Endothelial cell of umbilical vein (primary cell): ENCODE measurements around the gene NPTX2. TPM values are rescaled to one million over a fixed set of nuclear protein-coding genes. Genes with fewer than 3 reads are reported as not detected.

Experiments used
- BruUV-seq: library from RNA; stranded (reverse); fragments of 400-500 nt; replicated peaks from 2 replicates; lab custom pipeline; 2021; lab: Mats Ljungman, UMichigan
- CTCF ChIA-PET: fragments of 300-600, 350-600 bp; sonication (Branson Sonifier 250); formaldehyde crosslinking; loops from one replicate; lab custom pipeline; 2021; ENCODE audit warnings: antibody characterized with exemption, inconsistent platforms; lab: Charles Lee
- POLR2A ChIA-PET: fragments of 300-600, 350-600 bp; sonication (Branson Sonifier 250); formaldehyde crosslinking; loops from one replicate; lab custom pipeline; 2021; ENCODE audit warnings: antibody characterized with exemption, inconsistent platforms; lab: Charles Lee
- DNase-seq: peaks from one replicate; pipeline ENCODE4 v3.0.0-alpha.2; 2011; ENCODE audit warnings: low read depth, low spot score
- FAIRE-seq: peaks from 2 replicates; lab custom pipeline; 2011; peaks lifted over from hg19 to GRCh38; lab: Jason Lieb, UNC
- H2AFZ ChIP-seq: 2 replicates; pipeline ENCODE4 v1.6.0; 2012; ENCODE audit warnings: low read depth, low read length, control low read depth, inconsistent platforms
- H3K27ac ChIP-seq: 2 replicates; pipeline ENCODE4 v1.5.1; 2011; ENCODE audit warnings: low read depth, mild to moderate bottlenecking, control low read depth, low read length, moderate library complexity; ENCODE audit not compliant: insufficient read depth
- H3K27me3 ChIP-seq, 2 experiments: 2 replicates each; pipeline versions ENCODE4 v1.6.0 to v1.6.1; 2011; ENCODE audit warnings: low read length in 2 of 2, mixed read lengths in 1 of 2; ENCODE audit not compliant: control insufficient read depth in 2 of 2, insufficient read depth in 2 of 2
- H3K36me3 ChIP-seq, 2 experiments: 2 replicates in 1 of 2; 3 replicates in 1 of 2; pipeline ENCODE4 v1.5.1; 2011; ENCODE audit warnings: low read length in 2 of 2, mild to moderate bottlenecking in 1 of 2, moderate library complexity in 1 of 2; ENCODE audit not compliant: control insufficient read depth in 2 of 2, insufficient read depth in 2 of 2; ENCODE audit errors: extremely low read depth in 1 of 2
- H3K4me1 ChIP-seq: 3 replicates; pipeline ENCODE4 v1.5.1; 2011; ENCODE audit warnings: mild to moderate bottlenecking, low read length; ENCODE audit not compliant: control insufficient read depth, insufficient read depth; ENCODE audit errors: extremely low read depth
- H3K4me2 ChIP-seq: 2 replicates; pipeline ENCODE4 v1.6.1; 2011; ENCODE audit warnings: low read length, control low read depth, mixed read lengths; ENCODE audit not compliant: insufficient read depth
- H3K4me3 ChIP-seq, 3 experiments: fragments of 200-600 bp in 1 of 3; sonication (generic), shearing (Covaris generic) in 1 of 3; replicated peaks in 1 of 3; 2 replicates each; pipeline ENCODE4 v1.5.1; 2011 to 2016; ENCODE audit warnings: control low read depth in 3 of 3, low read length in 3 of 3, mild to moderate bottlenecking in 2 of 3, inconsistent platforms in 1 of 3, low read depth in 1 of 3, moderate library complexity in 1 of 3; ENCODE audit not compliant: insufficient read depth in 1 of 3
- H3K79me2 ChIP-seq: 2 replicates; pipeline ENCODE4 v1.6.0; 2012; ENCODE audit warnings: low read length, inconsistent platforms; ENCODE audit not compliant: control insufficient read depth, insufficient read depth
- H3K9ac ChIP-seq: replicated peaks from 2 replicates; pipeline ENCODE3; 2011; ENCODE audit warnings: low read length, control low read depth; ENCODE audit not compliant: insufficient read depth; ENCODE audit errors: extremely low read depth
- H3K9me1 ChIP-seq: replicated peaks from 3 replicates; pipeline ENCODE4 v1.6.0; 2011; ENCODE audit warnings: mild to moderate bottlenecking, low read length; ENCODE audit not compliant: control insufficient read depth, insufficient read depth; ENCODE audit errors: extremely low read depth
- H3K9me3 ChIP-seq: replicated peaks from 2 replicates; pipeline ENCODE4 v1.5.1; 2012; ENCODE audit warnings: low read length, inconsistent platforms; ENCODE audit not compliant: control insufficient read depth, insufficient read depth
- H4K20me1 ChIP-seq: replicated peaks from 2 replicates; pipeline ENCODE3; 2011; ENCODE audit warnings: mild to moderate bottlenecking, low read length; ENCODE audit not compliant: control insufficient read depth, insufficient read depth; ENCODE audit errors: extremely low read depth
- EZH2 ChIP-seq: IDR thresholded peaks from 2 replicates; pipeline ENCODE4 v1.6.1; 2012; ENCODE audit warnings: borderline replicate concordance, low read depth, mild to moderate bottlenecking, moderate library complexity, low read length, inconsistent platforms; ENCODE audit not compliant: severe bottlenecking
- FOS ChIP-seq: IDR thresholded peaks from 2 replicates; pipeline ENCODE4 v1.6.1; 2011; ENCODE audit warnings: mild to moderate bottlenecking, low read length, moderate library complexity, borderline replicate concordance; ENCODE audit not compliant: insufficient read depth
- GATA2 ChIP-seq: IDR thresholded peaks from 2 replicates; pipeline ENCODE4 v1.7.0; 2011; ENCODE audit warnings: low read depth, mild to moderate bottlenecking, moderate library complexity, mixed read lengths, low read length; ENCODE audit not compliant: insufficient read length, insufficient read depth
- JUN ChIP-seq: IDR thresholded peaks from 2 replicates; pipeline ENCODE4 v1.6.1; 2011; ENCODE audit warnings: borderline replicate concordance, low read depth; ENCODE audit not compliant: insufficient read length, insufficient read depth
- MAX ChIP-seq: IDR thresholded peaks from 2 replicates; pipeline ENCODE4 v1.6.1; 2011; ENCODE audit not compliant: insufficient read depth, insufficient read length
- MYC ChIP-seq: IDR thresholded peaks from one replicate; pipeline ENCODE4 v1.6.1; 2011; ENCODE audit warnings: mild to moderate bottlenecking, low read depth, low read length
- POLR2A ChIP-seq: IDR thresholded peaks from 2 replicates; pipeline ENCODE4 v1.6.1; 2012; ENCODE audit warnings: low read depth, mild to moderate bottlenecking, control low read depth, low read length
- POLR2AphosphoS5 ChIP-seq: IDR thresholded peaks from 2 replicates; pipeline ENCODE4 v1.6.1; 2012; ENCODE audit warnings: low read depth, mild to moderate bottlenecking, control low read depth, low read length, moderate library complexity; ENCODE audit not compliant: insufficient read depth
- dilution Hi-C: fragments of 300-500 bp; cut with MboI; formaldehyde crosslinking; loops from one replicate; pipeline ENCODE4 v1.15.0; 2019; ENCODE audit warnings: low sequenced_read_pairs; ENCODE audit not compliant: extremely low pct_ligation_motif_present
- intact Hi-C: fragments of 100-400 bp; cut with micrococcal nuclease; formaldehyde crosslinking; loops from one replicate; pipeline ENCODE4 v1.10.0; 2022
- polyA plus RNA-seq, 4 experiments: library from polyadenylated mRNA; depleted of rRNA in 3 of 4; stranded (reverse) in 3 of 4; unstranded in 1 of 4; fragments of >200 nt; gene quantifications; 2 replicates each; pipeline versions ENCODE4 v1.2.1 to v1.2.3, GENCODE V29; 2011 to 2012; ENCODE audit warnings: missing spikeins in 1 of 4
- total RNA-seq: library from RNA; stranded (reverse); gene quantifications from 2 replicates; pipeline ENCODE4 v1.2.3, GENCODE V29; 2021
- TF ChIP-seq, protein P1 (sequence below), 2 donors: IDR thresholded peaks; 1 replicate in 1 of 2; 2 replicates in 1 of 2; pipeline ENCODE4 v1.5.1; 2011; ENCODE audit warnings: low read length in 2 of 2, mild to moderate bottlenecking in 2 of 2, moderate library complexity in 2 of 2, control low read depth in 1 of 2, inconsistent platforms in 1 of 2, low read depth in 1 of 2; ENCODE audit not compliant: insufficient read depth in 1 of 2; ENCODE audit errors: extremely low read depth in 1 of 2

The NPTX2 gene
- total and polyA plus RNA-seq, 2 donors (not counting 3 experiments of a cell fraction or from before 2014, with no cell fraction given), result 0.15 to 0.53 TPM

DNA sequence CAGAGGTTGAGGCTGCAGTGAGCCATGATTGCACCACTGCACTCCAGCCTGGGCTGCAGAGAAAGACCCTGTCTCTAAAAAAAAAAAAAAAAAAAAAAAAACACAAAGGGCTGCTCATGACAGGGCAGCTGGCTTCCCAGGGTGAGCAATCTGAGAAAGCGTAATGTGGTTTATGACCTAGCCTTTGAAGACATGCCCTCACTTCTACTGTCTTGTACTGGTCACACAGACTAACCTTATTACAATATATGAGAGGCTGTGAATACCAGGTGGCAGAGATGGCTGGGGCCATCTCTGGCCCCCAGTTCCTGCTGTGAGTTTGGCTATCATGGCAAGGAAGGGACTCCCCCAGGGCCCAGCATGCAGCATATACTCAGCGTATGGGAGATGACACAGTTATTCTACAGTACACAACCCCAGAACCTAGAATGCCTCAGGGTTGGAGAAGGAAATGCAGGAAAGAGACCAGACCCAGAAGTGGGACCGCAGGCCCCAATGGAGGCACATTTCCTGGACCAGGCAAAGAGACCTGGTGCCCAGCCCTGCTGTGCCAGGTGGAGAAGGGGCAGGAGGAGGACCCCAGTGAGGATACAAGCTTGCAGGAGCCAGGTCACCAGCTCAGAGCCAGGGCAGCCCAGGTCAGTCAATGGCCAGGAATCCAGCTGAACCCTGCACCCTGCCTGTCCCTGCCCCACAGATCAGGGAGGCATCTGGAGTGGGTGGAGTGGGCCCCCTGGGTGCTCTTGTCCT is 26.3 kb downstream of the NPTX2 start:
- Histone ChIP-seq H2AFZ (no peak overlapping the region), H3K4me1 (no peaks in the 10 kb centered on the region), H3K27ac (no peak overlapping the region), H3K9ac (no peak overlapping the region), H3K4me3 (no peak overlapping the region), H3K79me2 (no peaks in the 10 kb centered on the region), H3K36me3 (no peaks in the 10 kb centered on the region), H3K9me1 (no peaks in the 10 kb centered on the region), H3K27me3 (no peaks in the 10 kb centered on the region), H3K9me3 (peaks cover 7% of the 10 kb centered on the region), H4K20me1 (no peaks in the 10 kb centered on the region), H3K4me2 (no peak overlapping the region)
- CTCF ChIA-PET, result no interaction called here
- TF ChIP-seq JUN (no peak), EZH2 (no peak), POLR2AphosphoS5 (no peak), POLR2A (no peak), MYC (no peak), FOS (no peak), MAX (no peak), GATA2 (no peak)
- TF ChIP-seq, protein P1, sequence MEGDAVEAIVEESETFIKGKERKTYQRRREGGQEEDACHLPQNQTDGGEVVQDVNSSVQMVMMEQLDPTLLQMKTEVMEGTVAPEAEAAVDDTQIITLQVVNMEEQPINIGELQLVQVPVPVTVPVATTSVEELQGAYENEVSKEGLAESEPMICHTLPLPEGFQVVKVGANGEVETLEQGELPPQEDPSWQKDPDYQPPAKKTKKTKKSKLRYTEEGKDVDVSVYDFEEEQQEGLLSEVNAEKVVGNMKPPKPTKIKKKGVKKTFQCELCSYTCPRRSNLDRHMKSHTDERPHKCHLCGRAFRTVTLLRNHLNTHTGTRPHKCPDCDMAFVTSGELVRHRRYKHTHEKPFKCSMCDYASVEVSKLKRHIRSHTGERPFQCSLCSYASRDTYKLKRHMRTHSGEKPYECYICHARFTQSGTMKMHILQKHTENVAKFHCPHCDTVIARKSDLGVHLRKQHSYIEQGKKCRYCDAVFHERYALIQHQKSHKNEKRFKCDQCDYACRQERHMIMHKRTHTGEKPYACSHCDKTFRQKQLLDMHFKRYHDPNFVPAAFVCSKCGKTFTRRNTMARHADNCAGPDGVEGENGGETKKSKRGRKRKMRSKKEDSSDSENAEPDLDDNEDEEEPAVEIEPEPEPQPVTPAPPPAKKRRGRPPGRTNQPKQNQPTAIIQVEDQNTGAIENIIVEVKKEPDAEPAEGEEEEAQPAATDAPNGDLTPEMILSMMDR (IDR thresholded peaks at IDR 0.05; ENCODE audit: extremely low read depth in 1 of 2, insufficient read depth in 1 of 2, low read depth in 1 of 2, low read length in 2 of 2), result no peak
- POLR2A ChIA-PET, result no interaction called here
- no TSS peak for BruUV-seq
- DNase-seq (no peak), FAIRE-seq (no peak)
- dilution Hi-C loops (no loop called here), intact Hi-C loops (no loop called here)
